Tibial nerve (tissue), 3 donors: ENCODE data around the gene STAB2.

ENCODE experiments used
- CTCF ChIP-seq, 5 experiments: fragments of 200-600 bp in 3 of 5; fragments of 450-650 bp in 2 of 5; sonication (generic) in 3 of 5; IDR thresholded peaks; one replicate each; pipeline ENCODE4 v1.5.1; 2016 to 2019; ENCODE audit warnings: antibody characterized with exemption in 5 of 5, mild to moderate bottlenecking in 3 of 5, moderate library complexity in 2 of 5
- POLR2A ChIP-seq, 2 donors: fragments of 450-650 bp; IDR thresholded peaks; one replicate each; pipeline ENCODE4 v1.6.1; 2017; ENCODE audit warnings: antibody characterized with exemption in 2 of 2, mild to moderate bottlenecking in 2 of 2, moderate library complexity in 2 of 2

- TF ChIP-seq POLR2A (IDR thresholded peaks at IDR 0.05) (no peak), CTCF (IDR thresholded peaks at IDR 0.05) (no peak)
Observed at GRCh38 chr12:103677905-103678304, 90.8 kb downstream of the STAB2 start.
